Stomach smooth muscle (tissue), 2 donors: ENCODE results near the gene SMOC1.
A peak's percentile ranks its signal among the peaks of the same experiment; 100 is the strongest.

Experiments
- H3K27ac ChIP-seq: one replicate; pipeline ENCODE4 v1.7.0; 2013; ENCODE audit warnings: mild to moderate bottlenecking, low read length, inconsistent platforms
- H3K27me3 ChIP-seq, 2 donors: one replicate each; pipeline ENCODE4 v1.7.0; 2013; ENCODE audit warnings: low read length in 2 of 2; ENCODE audit not compliant: insufficient read depth in 2 of 2, control insufficient read depth in 1 of 2
- H3K36me3 ChIP-seq, 2 donors: one replicate each; pipeline ENCODE4 v1.7.0; 2013; ENCODE audit warnings: low read length in 2 of 2; ENCODE audit not compliant: control insufficient read depth in 2 of 2, insufficient read depth in 2 of 2
- H3K4me1 ChIP-seq: one replicate; pipeline ENCODE4 v1.7.0; 2013; ENCODE audit warnings: low read length; ENCODE audit not compliant: control insufficient read depth, insufficient read depth
- H3K4me3 ChIP-seq, 2 donors: one replicate each; pipeline ENCODE4 v1.7.0; 2013; ENCODE audit warnings: low read length in 2 of 2
- H3K9ac ChIP-seq, 2 donors: one replicate each; pipeline ENCODE4 v1.7.0; 2013; ENCODE audit warnings: low read length in 2 of 2, mild to moderate bottlenecking in 1 of 2
- H3K9me3 ChIP-seq, 2 donors: one replicate each; pipeline ENCODE4 v1.7.0; 2013; ENCODE audit warnings: low read length in 2 of 2; ENCODE audit not compliant: control insufficient read depth in 2 of 2
- donor health status: healthy.
- donor health status: Pancreatic carcinoma.

SMOC1 gene

DNA sequence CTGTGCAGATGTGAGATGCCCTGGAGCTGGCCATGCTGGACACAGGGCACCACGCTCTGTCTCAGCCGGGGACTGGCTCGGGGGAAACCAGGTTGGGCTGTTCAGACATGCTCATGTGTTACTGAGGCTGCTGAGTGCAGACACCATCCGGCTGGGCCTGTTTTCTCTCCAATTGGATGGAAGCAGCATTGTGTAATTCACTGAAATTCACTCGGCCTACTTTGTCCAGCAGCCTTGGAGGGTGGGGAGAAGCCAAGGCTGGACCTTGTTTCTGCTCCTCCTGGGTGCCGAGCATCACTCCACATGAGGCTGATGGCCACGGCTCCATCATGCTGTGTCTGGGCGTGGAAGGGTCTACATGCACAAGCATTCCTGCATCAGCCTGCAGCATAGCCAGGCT is 130.7 kb downstream of the SMOC1 start:
- peaks cover 10% of the 10 kb centered on the region for H3K4me1 ChIP-seq
- no peaks in the 10 kb centered on the region for H3K9me3 ChIP-seq
- H3K4me3 ChIP-seq, result no peak overlapping the region
- no peaks in the 10 kb centered on the region for H3K27me3 ChIP-seq
- no peak overlapping the region for H3K9ac ChIP-seq
- no peaks in the 10 kb centered on the region for H3K36me3 ChIP-seq
- H3K27ac ChIP-seq, result no peak overlapping the region

GRCh38 chr14:70011098-70011497 is 131.9 kb downstream of the SMOC1 start:
- Histone ChIP-seq H3K27me3 (no peaks in the 10 kb centered on the region), H3K9me3 (no peaks in the 10 kb centered on the region), H3K27ac (no peak overlapping the region), H3K36me3 (no peaks in the 10 kb centered on the region), H3K4me1 (peaks cover 10% of the 10 kb centered on the region), H3K9ac (no peak overlapping the region), H3K4me3 (no peak overlapping the region)

- Histone ChIP-seq H3K4me1 (peaks cover 10% of the 10 kb centered on the region), H3K9me3 (no peaks in the 10 kb centered on the region), H3K36me3 (no peaks in the 10 kb centered on the region), H3K27me3 (no peaks in the 10 kb centered on the region), H3K9ac (no peak overlapping the region), H3K27ac (no peak overlapping the region), H3K4me3 (no peak overlapping the region)
These were observed 132.5 kb downstream of the SMOC1 start for GRCh38 chr14:70011708-70012107.

GRCh38 chr14:70013271-70013873 is 134.2 kb downstream of the SMOC1 start:
- H3K27me3 ChIP-seq, result no peaks in the 10 kb centered on the region
- H3K36me3 ChIP-seq, result no peaks in the 10 kb centered on the region
- H3K27ac ChIP-seq, result no peak overlapping the region
- H3K9ac ChIP-seq, result no peak overlapping the region
- no peak overlapping the region for H3K4me3 ChIP-seq
- H3K4me1 ChIP-seq, result peaks cover 5% of the 10 kb centered on the region
- H3K9me3 ChIP-seq, result no peaks in the 10 kb centered on the region

- H3K36me3 ChIP-seq, result no peaks in the 10 kb centered on the region
- H3K9me3 ChIP-seq, result no peaks in the 10 kb centered on the region
- H3K9ac ChIP-seq, result no peak overlapping the region
- H3K27ac ChIP-seq, result no peak overlapping the region
- H3K4me1 ChIP-seq, result peaks cover 6% of the 10 kb centered on the region
- no peak overlapping the region for H3K4me3 ChIP-seq
- H3K27me3 ChIP-seq, result no peaks in the 10 kb centered on the region
These were observed 135.3 kb downstream of the SMOC1 start for GRCh38 chr14:70014406-70015095.

DNA sequence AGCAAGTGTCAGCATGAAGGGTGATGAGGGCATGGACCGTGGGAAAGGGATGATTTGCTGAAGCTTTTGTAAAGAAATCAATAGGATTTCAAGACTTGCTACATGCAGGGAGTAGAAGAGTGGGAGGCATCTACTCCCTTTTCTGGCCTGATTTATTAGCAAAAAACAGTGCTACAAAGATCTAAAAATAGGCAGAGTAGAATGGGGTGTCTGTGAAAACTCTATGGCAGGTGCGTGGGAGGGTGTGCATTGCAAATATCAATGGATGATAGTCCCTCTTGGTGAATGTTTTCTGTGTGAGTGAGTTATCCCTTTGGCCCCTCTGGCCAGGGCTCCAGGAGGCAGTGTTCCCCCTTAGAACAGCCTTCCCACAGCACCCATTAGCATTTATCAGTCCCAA is 139.0 kb downstream of the SMOC1 start:
- H3K9me3 ChIP-seq, result no peaks in the 10 kb centered on the region
- H3K27ac ChIP-seq, result no peak overlapping the region
- H3K9ac ChIP-seq, result no peak overlapping the region
- no peak overlapping the region for H3K4me3 ChIP-seq
- peaks cover 6% of the 10 kb centered on the region for H3K4me1 ChIP-seq
- H3K27me3 ChIP-seq, result no peaks in the 10 kb centered on the region
- H3K36me3 ChIP-seq, result no peaks in the 10 kb centered on the region

DNA sequence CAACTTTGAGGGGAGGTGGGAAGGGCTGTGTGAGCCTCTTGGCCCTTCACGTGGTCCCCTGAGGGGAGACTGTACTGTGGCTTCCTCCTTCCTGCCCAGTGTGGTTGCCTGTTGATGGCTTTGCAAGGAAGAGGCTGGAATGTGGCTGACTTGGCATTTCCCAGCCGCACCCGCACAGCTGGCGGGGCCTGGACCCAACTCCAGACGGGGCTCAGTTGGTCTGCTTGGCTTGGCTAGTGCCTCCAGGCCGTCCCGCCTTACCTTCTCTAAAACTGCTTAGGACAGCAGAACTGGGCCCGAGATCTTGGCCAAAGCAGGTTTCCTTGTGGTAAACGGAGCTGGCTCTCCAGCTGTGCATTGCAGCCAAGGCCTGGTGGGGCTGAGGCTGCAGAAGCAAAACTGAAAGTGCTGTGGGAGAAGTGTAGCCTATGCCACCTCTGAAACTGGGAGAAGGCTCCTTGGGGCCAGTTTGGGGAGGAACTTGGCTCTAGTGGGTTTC is 139.5 kb downstream of the SMOC1 start:
- Histone ChIP-seq H3K27me3 (no peaks in the 10 kb centered on the region), H3K4me1 (peaks cover 6% of the 10 kb centered on the region), H3K36me3 (no peaks in the 10 kb centered on the region), H3K27ac (no peak overlapping the region), H3K4me3 (peak overlapping the region in 1 of 2 donors; percentile 52), H3K9ac (no peak overlapping the region), H3K9me3 (no peaks in the 10 kb centered on the region)

DNA sequence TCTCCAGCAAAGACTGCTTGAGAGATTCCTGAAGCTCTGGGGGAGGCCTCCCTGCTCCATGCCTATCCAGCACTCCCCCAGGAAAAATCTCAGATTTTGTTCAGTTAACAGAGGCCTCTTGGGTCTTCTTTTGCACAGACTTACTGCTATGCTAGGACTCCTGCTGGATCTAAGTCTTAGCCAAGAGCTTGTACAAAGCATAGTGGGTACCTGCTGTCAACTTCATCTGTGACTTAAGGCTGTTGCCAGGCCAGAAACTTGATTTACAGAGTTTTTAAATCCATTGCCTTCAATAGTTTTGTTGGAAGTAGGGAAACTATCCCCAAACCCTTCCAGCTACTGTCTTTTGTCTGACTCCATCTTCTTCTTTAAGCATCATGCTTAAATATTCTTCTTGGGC is 140.5 kb downstream of the SMOC1 start:
- no peaks in the 10 kb centered on the region for H3K36me3 ChIP-seq
- H3K9ac ChIP-seq, result no peak overlapping the region
- no peak overlapping the region for H3K27ac ChIP-seq
- peaks cover 6% of the 10 kb centered on the region for H3K4me1 ChIP-seq
- no peak overlapping the region for H3K4me3 ChIP-seq
- H3K9me3 ChIP-seq, result no peaks in the 10 kb centered on the region
- H3K27me3 ChIP-seq, result no peaks in the 10 kb centered on the region

DNA sequence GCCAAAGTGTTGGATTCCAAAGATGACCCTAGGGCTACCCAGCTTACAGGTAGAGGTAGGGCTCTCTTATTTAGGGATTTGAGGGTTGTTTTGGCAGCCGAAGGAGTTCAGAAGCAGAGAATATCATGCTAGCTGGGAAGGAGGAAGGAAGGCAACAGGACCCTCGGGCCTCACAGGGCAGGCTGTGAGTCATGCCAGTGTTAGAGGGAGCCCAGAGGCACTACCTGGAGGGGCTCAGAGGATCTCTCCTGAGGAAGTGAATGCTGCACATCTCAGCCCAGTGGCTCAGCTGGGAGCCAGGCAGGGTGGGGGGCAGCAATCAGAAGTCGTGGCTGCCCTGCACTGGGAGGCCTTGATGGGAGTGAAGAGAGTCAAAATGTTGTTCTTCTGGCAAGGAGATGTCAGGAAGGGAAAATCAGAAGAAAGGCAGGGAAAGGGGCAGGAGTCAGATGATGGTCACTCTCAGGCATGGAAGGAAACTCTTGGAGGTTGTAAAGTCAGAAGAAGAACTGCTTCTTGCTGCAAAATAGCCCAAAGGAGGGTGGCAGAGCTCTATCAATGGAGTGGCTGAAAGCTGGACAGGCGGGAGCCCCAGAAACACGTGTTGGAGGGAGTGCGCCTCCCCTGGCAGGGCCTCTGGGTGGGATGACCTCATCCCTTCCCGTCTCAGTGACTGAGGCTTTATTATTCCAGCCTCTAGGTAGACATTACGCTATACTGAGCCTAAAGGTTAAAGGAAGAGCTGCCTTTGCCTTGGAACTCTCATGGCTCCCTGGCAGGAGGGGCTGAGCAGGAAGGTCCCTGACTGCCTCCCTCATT is 141.3 kb downstream of the SMOC1 start:
- Histone ChIP-seq H3K27ac (no peak overlapping the region), H3K9me3 (no peaks in the 10 kb centered on the region), H3K4me1 (peaks cover 6% of the 10 kb centered on the region), H3K36me3 (no peaks in the 10 kb centered on the region), H3K27me3 (no peaks in the 10 kb centered on the region), H3K4me3 (no peak overlapping the region), H3K9ac (no peak overlapping the region)

GRCh38 chr14:70021548-70022220 is 142.5 kb downstream of the SMOC1 start:
- Histone ChIP-seq H3K9me3 (no peaks in the 10 kb centered on the region), H3K4me1 (peaks cover 6% of the 10 kb centered on the region)

More at GRCh38 chr14:70021548-70022220, 142.5 kb downstream of the SMOC1 start:
- no peaks in the 10 kb centered on the region for H3K36me3 ChIP-seq
- H3K27me3 ChIP-seq, result no peaks in the 10 kb centered on the region
- H3K9ac ChIP-seq, result no peak overlapping the region
- H3K27ac ChIP-seq, result no peak overlapping the region
- no peak overlapping the region for H3K4me3 ChIP-seq
